ENCODE data around the gene ANKRD45. TPM values are rescaled to one million over a fixed set of nuclear protein-coding genes. Genes with fewer than 3 reads are reported as not detected.

The ANKRD45 gene
- total RNA-seq, 1 experiment from 2014 or later, result 2.2 TPM

DNA sequence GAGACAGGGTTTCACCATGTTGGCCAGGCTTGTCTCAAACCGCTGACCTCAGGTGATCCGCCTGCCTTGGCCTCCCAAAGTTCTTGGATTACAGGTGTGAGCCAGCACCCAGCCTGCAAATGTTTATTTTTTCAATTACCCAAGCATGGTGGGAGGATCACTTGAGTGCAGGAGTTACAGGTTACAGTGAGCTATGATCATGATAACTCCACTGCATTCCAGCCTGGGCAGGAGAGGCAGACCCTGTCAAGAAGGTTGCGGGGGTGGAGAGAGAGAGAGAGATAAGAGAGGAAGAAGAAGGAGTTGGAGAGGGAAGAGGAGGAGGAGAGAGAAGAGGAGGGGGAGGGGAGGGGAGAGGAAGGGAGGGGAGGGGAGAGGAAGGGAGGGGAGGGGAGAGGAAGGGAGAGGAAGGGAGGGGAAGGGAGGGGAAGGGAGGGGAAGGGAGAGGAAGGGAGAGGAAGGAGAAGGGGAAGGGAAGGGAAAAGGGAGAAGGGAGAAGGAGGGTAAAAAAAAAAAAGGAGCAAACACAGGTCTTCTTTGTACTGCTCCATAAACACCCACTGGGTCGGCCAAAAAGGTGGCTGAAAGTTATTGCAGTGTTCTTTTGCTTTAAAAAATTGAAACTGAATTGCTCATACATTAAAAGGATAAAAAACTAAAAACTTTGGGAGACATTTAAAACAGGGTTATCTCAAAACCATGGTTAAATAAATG is 61.0 kb downstream of the ANKRD45 start:
- Mint-ChIP-seq H3K9me3 (peaks cover 55% of the 10 kb centered on the region), H3K27ac (no peak overlapping the region), H3K4me3 (no peak overlapping the region), H3K36me3 (peaks cover 39% of the 10 kb centered on the region), H3K4me1 (no peaks in the 10 kb centered on the region), H3K27me3 (ENCODE audit: low read depth) (peaks cover 4% of the 10 kb centered on the region)
- ATAC-seq (no peak), DNase-seq (ENCODE audit: low spot score) (no peak)
- TF ChIP-seq SOX15 (CRISPR knock-in tag; IDR thresholded peaks at IDR 0.05), result no peak
- TF ChIP-seq, protein P1, sequence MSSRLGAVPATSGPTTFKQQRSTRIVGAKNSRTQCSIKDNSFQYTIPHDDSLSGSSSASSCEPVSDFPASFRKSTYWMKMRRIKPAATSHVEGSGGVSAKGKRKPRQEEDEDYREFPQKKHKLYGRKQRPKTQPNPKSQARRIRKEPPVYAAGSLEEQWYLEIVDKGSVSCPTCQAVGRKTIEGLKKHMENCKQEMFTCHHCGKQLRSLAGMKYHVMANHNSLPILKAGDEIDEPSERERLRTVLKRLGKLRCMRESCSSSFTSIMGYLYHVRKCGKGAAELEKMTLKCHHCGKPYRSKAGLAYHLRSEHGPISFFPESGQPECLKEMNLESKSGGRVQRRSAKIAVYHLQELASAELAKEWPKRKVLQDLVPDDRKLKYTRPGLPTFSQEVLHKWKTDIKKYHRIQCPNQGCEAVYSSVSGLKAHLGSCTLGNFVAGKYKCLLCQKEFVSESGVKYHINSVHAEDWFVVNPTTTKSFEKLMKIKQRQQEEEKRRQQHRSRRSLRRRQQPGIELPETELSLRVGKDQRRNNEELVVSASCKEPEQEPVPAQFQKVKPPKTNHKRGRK (CRISPR knock-in tag; IDR thresholded peaks at IDR 0.05; ENCODE audit: borderline replicate concordance), result no peak
- no peak for TF ChIP-seq OVOL2 (CRISPR knock-in tag; IDR thresholded peaks at IDR 0.05; ENCODE audit: borderline replicate concordance)
- TF ChIP-seq ESRRA (CRISPR knock-in tag; IDR thresholded peaks at IDR 0.05; ENCODE audit: borderline replicate concordance), result no peak
- TF ChIP-seq IRF2 (CRISPR knock-in tag; IDR thresholded peaks at IDR 0.05; ENCODE audit: borderline replicate concordance, low read depth), result no peak
- no peak for TF ChIP-seq ETV6 (CRISPR knock-in tag; IDR thresholded peaks at IDR 0.05)
- TF ChIP-seq, protein P2, sequence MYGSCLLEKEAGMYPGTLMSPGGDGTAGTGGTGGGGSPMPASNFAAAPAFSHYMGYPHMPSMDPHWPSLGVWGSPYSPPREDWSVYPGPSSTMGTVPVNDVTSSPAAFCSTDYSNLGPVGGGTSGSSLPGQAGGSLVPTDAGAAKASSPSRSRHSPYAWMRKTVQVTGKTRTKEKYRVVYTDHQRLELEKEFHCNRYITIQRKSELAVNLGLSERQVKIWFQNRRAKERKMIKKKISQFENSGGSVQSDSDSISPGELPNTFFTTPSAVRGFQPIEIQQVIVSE (CRISPR knock-in tag; IDR thresholded peaks at IDR 0.05; ENCODE audit: borderline replicate concordance), result no peak
- no peak for TF ChIP-seq HMGA2 (CRISPR knock-in tag; IDR thresholded peaks at IDR 0.05)
- TF ChIP-seq, protein P3, sequence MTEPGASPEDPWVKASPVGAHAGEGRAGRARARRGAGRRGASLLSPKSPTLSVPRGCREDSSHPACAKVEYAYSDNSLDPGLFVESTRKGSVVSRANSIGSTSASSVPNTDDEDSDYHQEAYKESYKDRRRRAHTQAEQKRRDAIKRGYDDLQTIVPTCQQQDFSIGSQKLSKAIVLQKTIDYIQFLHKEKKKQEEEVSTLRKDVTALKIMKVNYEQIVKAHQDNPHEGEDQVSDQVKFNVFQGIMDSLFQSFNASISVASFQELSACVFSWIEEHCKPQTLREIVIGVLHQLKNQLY (CRISPR knock-in tag; IDR thresholded peaks at IDR 0.05), result no peak
- TF ChIP-seq, protein P4, sequence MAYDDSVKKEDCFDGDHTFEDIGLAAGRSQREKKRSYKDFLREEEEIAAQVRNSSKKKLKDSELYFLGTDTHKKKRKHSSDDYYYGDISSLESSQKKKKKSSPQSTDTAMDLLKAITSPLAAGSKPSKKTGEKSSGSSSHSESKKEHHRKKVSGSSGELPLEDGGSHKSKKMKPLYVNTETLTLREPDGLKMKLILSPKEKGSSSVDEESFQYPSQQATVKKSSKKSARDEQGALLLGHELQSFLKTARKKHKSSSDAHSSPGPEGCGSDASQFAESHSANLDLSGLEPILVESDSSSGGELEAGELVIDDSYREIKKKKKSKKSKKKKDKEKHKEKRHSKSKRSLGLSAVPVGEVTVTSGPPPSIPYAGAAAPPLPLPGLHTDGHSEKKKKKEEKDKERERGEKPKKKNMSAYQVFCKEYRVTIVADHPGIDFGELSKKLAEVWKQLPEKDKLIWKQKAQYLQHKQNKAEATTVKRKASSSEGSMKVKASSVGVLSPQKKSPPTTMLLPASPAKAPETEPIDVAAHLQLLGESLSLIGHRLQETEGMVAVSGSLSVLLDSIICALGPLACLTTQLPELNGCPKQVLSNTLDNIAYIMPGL (CRISPR knock-in tag; IDR thresholded peaks at IDR 0.05), result no peak
- TF ChIP-seq, protein P5, sequence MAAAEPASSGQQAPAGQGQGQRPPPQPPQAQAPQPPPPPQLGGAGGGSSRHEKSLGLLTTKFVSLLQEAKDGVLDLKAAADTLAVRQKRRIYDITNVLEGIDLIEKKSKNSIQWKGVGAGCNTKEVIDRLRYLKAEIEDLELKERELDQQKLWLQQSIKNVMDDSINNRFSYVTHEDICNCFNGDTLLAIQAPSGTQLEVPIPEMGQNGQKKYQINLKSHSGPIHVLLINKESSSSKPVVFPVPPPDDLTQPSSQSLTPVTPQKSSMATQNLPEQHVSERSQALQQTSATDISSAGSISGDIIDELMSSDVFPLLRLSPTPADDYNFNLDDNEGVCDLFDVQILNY (CRISPR knock-in tag; IDR thresholded peaks at IDR 0.05), result no peak
- TF ChIP-seq AR (CRISPR knock-in tag; IDR thresholded peaks at IDR 0.05), result no peak
- TF ChIP-seq JUN (CRISPR knock-in tag; IDR thresholded peaks at IDR 0.05), result no peak
- TF ChIP-seq MYBL2 (CRISPR knock-in tag; IDR thresholded peaks at IDR 0.05), result no peak
- TF ChIP-seq TEAD1 (CRISPR knock-in tag; IDR thresholded peaks at IDR 0.05), result no peak
- TF ChIP-seq GTF2I (CRISPR knock-in tag; conservative IDR thresholded peaks at IDR 0.05), result no peak
- no peak for TF ChIP-seq ZNF263 (CRISPR knock-in tag; IDR thresholded peaks at IDR 0.05; ENCODE audit: low read depth)
- no peak for TF ChIP-seq RORB (CRISPR knock-in tag; IDR thresholded peaks at IDR 0.05)
- CTCF ChIA-PET, result no interaction called here
- POLR2A ChIA-PET, result no interaction called here

Measured in WTC11 (cell line).